Left ventricle myocardium inferior (tissue), 1 donor: ENCODE data around the gene CNIH3. TPM values are rescaled to one million over a fixed set of nuclear protein-coding genes. Genes with fewer than 3 reads are reported as not detected.
A peak's percentile ranks its signal among the peaks of the same experiment; 100 is the strongest.

Experiments
- DNase-seq: peaks from one replicate; pipeline ENCODE4 v3.0.0-alpha.2; 2020
- H3K27ac ChIP-seq: fragments of 200-600 bp; replicated peaks from 2 replicates; pipeline ENCODE4 v1.8.0; 2021
- H3K27me3 ChIP-seq: fragments of 200-600 bp; 2 replicates; pipeline ENCODE4 v1.8.0; 2021; ENCODE audit warnings: low read depth
- H3K36me3 ChIP-seq: fragments of 200-600 bp; 2 replicates; pipeline ENCODE4 v1.8.0; 2021
- H3K4me1 ChIP-seq: fragments of 200-600 bp; 2 replicates; pipeline ENCODE4 v1.8.0; 2021
- H3K4me3 ChIP-seq: fragments of 200-600 bp; 2 replicates; pipeline ENCODE4 v1.8.0; 2021; ENCODE audit warnings: mild to moderate bottlenecking, moderate library complexity
- H3K9me3 ChIP-seq: fragments of 200-600 bp; replicated peaks from 2 replicates; pipeline ENCODE4 v1.8.0; 2021
- CTCF ChIP-seq: fragments of 200-600 bp; IDR thresholded peaks from 2 replicates; pipeline ENCODE4 v1.8.0; 2021; ENCODE audit warnings: antibody characterized with exemption, mild to moderate bottlenecking, borderline replicate concordance
- intact Hi-C: fragments of 100-400 bp; cut with micrococcal nuclease; formaldehyde crosslinking; loops from one replicate; pipeline ENCODE4 v1.11.0; 2022
- total RNA-seq: library from RNA; stranded (reverse); fragmentation: NEBNext Ultra II Directional; extraction: Animal tissue kit (Norgen Biotek cat#: 25700); gene quantifications from one replicate; pipeline ENCODE4 v1.2.1, GENCODE V29; 2021
- donor health status: DM: no; HTN: yes; CAD: no; lungs with severe emphysema.

CNIH3 gene
- total RNA-seq, 1 donor from 2014 or later = 1.1 TPM

DNA sequence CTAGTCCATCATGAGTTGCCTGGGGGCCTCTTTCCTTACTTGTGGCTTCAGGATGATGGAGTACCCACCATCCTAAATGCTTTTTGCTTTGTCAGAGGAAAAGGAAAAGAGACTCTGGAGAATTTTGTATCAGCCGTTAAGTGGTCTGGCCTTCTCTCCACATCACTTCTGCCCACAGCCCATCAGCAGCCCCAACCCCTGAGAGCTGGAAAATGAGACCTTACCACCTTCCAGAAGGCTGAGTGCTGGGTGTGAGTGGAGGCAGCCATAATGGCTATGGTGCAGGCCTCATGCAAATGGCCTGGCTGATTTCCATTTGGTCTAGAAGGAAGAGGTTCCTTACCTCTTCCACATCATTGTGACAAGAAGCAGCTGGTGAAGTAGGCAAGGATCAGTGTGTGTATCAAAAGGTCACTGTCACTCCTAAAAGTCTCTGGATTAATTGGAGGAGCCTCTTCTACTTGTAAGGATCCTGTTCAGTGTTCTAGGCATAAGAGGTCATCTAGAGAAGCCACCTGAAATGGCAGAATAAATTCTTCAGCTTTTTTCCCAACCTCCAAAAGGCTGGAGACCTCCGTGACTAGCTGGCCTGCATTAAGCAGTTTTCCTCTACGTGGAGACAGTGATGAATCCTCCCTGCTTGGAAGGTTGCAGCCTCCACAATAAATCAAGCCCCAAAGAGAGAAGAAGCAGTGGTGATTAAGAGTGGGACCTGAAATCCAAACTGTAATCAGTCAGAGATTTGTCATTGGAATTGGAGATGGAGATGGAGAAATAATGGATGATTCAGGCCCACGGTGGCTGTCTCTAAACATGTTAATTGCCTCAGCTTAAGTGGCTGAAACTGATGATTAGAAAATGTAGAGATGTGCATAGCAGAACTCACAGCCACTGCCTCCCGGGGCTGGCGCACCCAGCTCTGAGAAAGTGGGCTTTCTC lies 111.5 kb downstream of the CNIH3 start:
- DNase-seq = no peak
- H3K4me3 ChIP-seq = no peak overlapping the region
- H3K9me3 ChIP-seq = no peaks in the 10 kb centered on the region
- H3K4me1 ChIP-seq = peaks cover 2% of the 10 kb centered on the region
- H3K36me3 ChIP-seq = no peaks in the 10 kb centered on the region
- H3K27me3 ChIP-seq = no peaks in the 10 kb centered on the region
- intact Hi-C loops = no loop called here
- no peak overlapping the region for H3K27ac ChIP-seq
- TF ChIP-seq CTCF = no peak

DNA sequence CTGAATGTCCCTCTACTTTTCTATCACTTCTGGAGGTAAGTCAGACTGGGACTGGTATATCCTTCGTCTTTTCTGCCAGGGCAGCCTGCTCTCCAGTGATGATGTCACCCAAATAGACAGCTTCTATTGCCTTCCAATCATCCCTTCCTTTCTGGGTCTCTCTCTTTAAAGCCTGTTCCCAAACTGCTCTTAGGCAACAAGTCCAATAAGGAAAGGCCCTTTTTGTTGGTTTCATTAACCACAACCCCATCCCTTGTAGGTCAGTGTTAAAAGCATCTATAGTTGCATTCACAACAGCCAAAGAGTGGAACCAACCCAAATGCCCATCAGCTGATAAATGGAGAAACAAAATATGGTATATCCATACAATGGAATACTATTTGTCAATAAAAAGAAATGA lies 114.4 kb downstream of the CNIH3 start:
- intact Hi-C loops = no loop called here
- H3K9me3 ChIP-seq = no peaks in the 10 kb centered on the region
- TF ChIP-seq CTCF = no peak
- no peak overlapping the region for H3K4me3 ChIP-seq
- H3K36me3 ChIP-seq = no peaks in the 10 kb centered on the region
- DNase-seq = no peak
- peaks cover 18% of the 10 kb centered on the region for H3K4me1 ChIP-seq
- no peaks in the 10 kb centered on the region for H3K27me3 ChIP-seq
- no peak overlapping the region for H3K27ac ChIP-seq

- Histone ChIP-seq H3K36me3 (no peaks in the 10 kb centered on the region), H3K4me1 (peaks cover 18% of the 10 kb centered on the region), H3K4me3 (no peak overlapping the region), H3K27me3 (no peaks in the 10 kb centered on the region), H3K27ac (no peak overlapping the region), H3K9me3 (no peaks in the 10 kb centered on the region)
- TF ChIP-seq CTCF = no peak
- intact Hi-C loops = no loop called here
- DNase-seq = no peak
Measured at GRCh38 chr1:224730965-224731364, 114.8 kb downstream of the CNIH3 start.

GRCh38 chr1:224731633-224732032 lies 115.5 kb downstream of the CNIH3 start:
- H3K9me3 ChIP-seq = no peaks in the 10 kb centered on the region
- intact Hi-C loops = no loop called here
- no peak overlapping the region for H3K27ac ChIP-seq
- no peak overlapping the region for H3K4me3 ChIP-seq
- H3K27me3 ChIP-seq = no peaks in the 10 kb centered on the region
- DNase-seq = no peak
- H3K36me3 ChIP-seq = no peaks in the 10 kb centered on the region
- peaks cover 18% of the 10 kb centered on the region for H3K4me1 ChIP-seq
- no peak for TF ChIP-seq CTCF

GRCh38 chr1:224732377-224733026 lies 116.4 kb downstream of the CNIH3 start:
- intact Hi-C loops = no loop called here
- Histone ChIP-seq H3K27me3 (no peaks in the 10 kb centered on the region), H3K4me1 (peaks cover 24% of the 10 kb centered on the region), H3K36me3 (no peaks in the 10 kb centered on the region), H3K4me3 (no peak overlapping the region), H3K27ac (peak overlapping the region; percentile 58), H3K9me3 (no peaks in the 10 kb centered on the region)
- no peak for TF ChIP-seq CTCF
- no peak for DNase-seq
